Fibroblast of villous mesenchyme (primary cell): ENCODE results near the gene GRK4. TPM values are rescaled to one million over a fixed set of nuclear protein-coding genes. Genes with fewer than 3 reads are reported as not detected.
A peak's percentile ranks its signal among the peaks of the same experiment; 100 is the strongest.
"Not testable (repeated sequence)": the region's sequence is repeated elsewhere in the genome, so short reads cannot be mapped to it uniquely, and the experiment has no call there.

ENCODE experiments used
- DNase-seq: peaks from one replicate; pipeline ENCODE4 v3.0.0-alpha.2; 2010; ENCODE audit warnings: low read depth
- H3K4me3 ChIP-seq: 2 replicates; pipeline ENCODE4 v1.5.1; 2011; ENCODE audit warnings: low read depth, mild to moderate bottlenecking, low read length
- CTCF ChIP-seq: IDR thresholded peaks from 2 replicates; pipeline ENCODE4 v1.5.1; 2012; ENCODE audit warnings: low read depth, mild to moderate bottlenecking, low read length; ENCODE audit not compliant: insufficient read depth
- total RNA-seq: library from RNA; depleted of rRNA; stranded (reverse); fragments of >200 nt; gene quantifications from 2 replicates; pipeline ENCODE4 v1.2.3, GENCODE V29; 2012

GRK4 gene
- total RNA-seq = 6.4 and 7.3 TPM in 2 replicates

- H3K4me3 ChIP-seq = peak within 1 kb of the TSS; percentile 89
- peak; percentile 99 for DNase-seq
- peak; percentile 28 for TF ChIP-seq CTCF
Observed at GRCh38 chr4:2963175-2963965, at the start of gene GRK4, which contains the start of gene NOP14. TSS of gene GRK4 (plus strand) at chr4:2963571. CDS start at chr4:2964071, 500 bp downstream. TSS of gene NOP14 (minus strand) at chr4:2963406. CDS start at chr4:2963319, 87 bp downstream.

GRCh38 chr4:2914256-2915126, 48.9 kb upstream of the GRK4 start:
- no peak for TF ChIP-seq CTCF
- no peak for DNase-seq
- H3K4me3 ChIP-seq = no peak overlapping the region

GRCh38 chr4:2915789-2916188, 47.6 kb upstream of the GRK4 start:
- no peak for DNase-seq
- no peak for TF ChIP-seq CTCF
- no peak overlapping the region for H3K4me3 ChIP-seq

GRCh38 chr4:2916696-2917095, 46.7 kb upstream of the GRK4 start:
- not testable (repeated sequence) for H3K4me3 ChIP-seq, DNase-seq

- DNase-seq = not testable (repeated sequence)
Observed at GRCh38 chr4:2918300-2918699, 45.1 kb upstream of the GRK4 start.

GRCh38 chr4:2918714-2919113, 44.7 kb upstream of the GRK4 start:
- not testable (repeated sequence) for H3K4me3 ChIP-seq, DNase-seq

More at GRCh38 chr4:2918300-2918699, 45.1 kb upstream of the GRK4 start:
- not testable (repeated sequence) for H3K4me3 ChIP-seq

GRCh38 chr4:2922453-2923101, 40.8 kb upstream of the GRK4 start:
- DNase-seq = peak; percentile 74

GRCh38 chr4:2923141-2923551, 40.2 kb upstream of the GRK4 start:
- no peak for TF ChIP-seq CTCF
- DNase-seq = peak; percentile 83
- no peak overlapping the region for H3K4me3 ChIP-seq

More at GRCh38 chr4:2922453-2923101, 40.8 kb upstream of the GRK4 start:
- not testable (repeated sequence) for H3K4me3 ChIP-seq
